H1 (cell line): ENCODE results near the gene NEURL4.

Experiments
- CTCF ChIP-seq, 3 experiments: IDR thresholded peaks; 1 replicate in 2 of 3; 2 replicates in 1 of 3; pipeline versions ENCODE4 v1.5.1 to v1.6.1; 2011; ENCODE audit warnings: low read length in 3 of 3, mild to moderate bottlenecking in 3 of 3, inconsistent platforms in 2 of 3, low read depth in 1 of 3, moderate library complexity in 1 of 3; ENCODE audit not compliant: insufficient read depth in 1 of 3; ENCODE audit errors: control extremely low read depth in 1 of 3
- EGR1 ChIP-seq: IDR thresholded peaks from 2 replicates; pipeline ENCODE4 v1.6.1; 2011; ENCODE audit warnings: low read depth, low read length, borderline replicate concordance

GRCh38 chr17:7285679-7286078 is 43.5 kb downstream of the NEURL4 start:
- TF ChIP-seq EGR1: no peak
- TF ChIP-seq CTCF (IDR thresholded peaks at IDR 0.05; ENCODE audit: control extremely low read depth in 1 of 3, insufficient read depth in 1 of 3, low read depth in 1 of 3, low read length in 3 of 3): no peak
